ENCODE data around the gene KCTD11.

The KCTD11 gene

GRCh38 chr17:7380321-7380720, 28.4 kb downstream of the KCTD11 start:
- no peak for DNase-seq

GRCh38 chr17:7380855-7381683, 29.1 kb downstream of the KCTD11 start, which contains the start of gene TNK1:
Gene TNK1 (plus strand): TSS chr17:7381089. CDS start chr17:7382927, 1,838 bp downstream.
- DNase-seq: no peak

- no peak for DNase-seq
These were observed 30.9 kb downstream of the KCTD11 start for GRCh38 chr17:7382901-7383300.

- DNase-seq: no peak
These were observed 31.4 kb downstream of the KCTD11 start for GRCh38 chr17:7383371-7383741.

- DNase-seq: no peak
These were observed 32.0 kb downstream of the KCTD11 start for GRCh38 chr17:7383742-7384488.

- no peak for DNase-seq
These were observed 32.6 kb downstream of the KCTD11 start for GRCh38 chr17:7384489-7385081.

- DNase-seq: no peak
These were observed 36.9 kb downstream of the KCTD11 start for GRCh38 chr17:7388856-7389255.

- no peak for DNase-seq
These were observed 38.3 kb downstream of the KCTD11 start for GRCh38 chr17:7389924-7390910.

GRCh38 chr17:7391307-7391706, 39.3 kb downstream of the KCTD11 start:
- no peak for DNase-seq

GRCh38 chr17:7392696-7393612, 41.0 kb downstream of the KCTD11 start:
- DNase-seq: no peak

GRCh38 chr17:7393613-7394451, 41.9 kb downstream of the KCTD11 start:
- DNase-seq: no peak

GRCh38 chr17:7394452-7395191, 42.7 kb downstream of the KCTD11 start, which contains the start of gene PLSCR3:
Gene PLSCR3 (minus strand): TSS chr17:7394525. CDS start chr17:7394110, 415 bp downstream.
- DNase-seq: no peak

- DNase-seq: no peak
These were observed 44.2 kb downstream of the KCTD11 start for GRCh38 chr17:7396147-7396546.

- DNase-seq: no peak
These were observed 46.6 kb downstream of the KCTD11 start for GRCh38 chr17:7398612-7399011.

- DNase-seq: no peak
These were observed 51.2 kb downstream of the KCTD11 start for GRCh38 chr17:7403043-7403726.

- no peak for DNase-seq
These were observed 51.7 kb downstream of the KCTD11 start for GRCh38 chr17:7403727-7403976.

GRCh38 chr17:7403977-7404736, 52.2 kb downstream of the KCTD11 start, which contains the start of gene TMEM256:
Gene TMEM256 (minus strand): TSS chr17:7404097. CDS start chr17:7404084, 13 bp downstream.
- DNase-seq: peak; percentile 96
